Activated naive CD4-positive, alpha-beta T cell treated with anti-CD3 and anti-CD28 coated beads for 36 hours (primary cell): ENCODE measurements around the gene RIMS1. TPM values are rescaled to one million over a fixed set of nuclear protein-coding genes. Genes with fewer than 3 reads are reported as not detected.
"Not testable (repeated sequence)": the region's sequence is repeated elsewhere in the genome, so short reads cannot be mapped to it uniquely, and the experiment has no call there.

Source experiments
- CTCF ChIA-PET: fragments of 350-600 bp; sonication (Branson Sonifier 250); formaldehyde crosslinking; loops from one replicate; lab custom pipeline; 2021; ENCODE audit warnings: antibody characterized with exemption; lab: Charles Lee
- DNase-seq: peaks from one replicate; pipeline ENCODE4 v3.0.0-alpha.2; 2020
- H3K27ac Mint-ChIP-seq: one replicate; pipeline ENCODE4 v1.8.0; 2021; ENCODE audit warnings: mild to moderate bottlenecking, mixed read lengths
- H3K27me3 Mint-ChIP-seq: one replicate; pipeline ENCODE4 v1.8.0; 2021; ENCODE audit warnings: low read depth, mixed read lengths
- H3K36me3 Mint-ChIP-seq: one replicate; pipeline ENCODE4 v1.8.0; 2021; ENCODE audit warnings: low read depth, mixed read lengths
- H3K4me1 Mint-ChIP-seq: one replicate; pipeline ENCODE4 v1.8.0; 2021; ENCODE audit warnings: low read depth, mixed read lengths
- H3K4me3 Mint-ChIP-seq: one replicate; pipeline ENCODE4 v1.8.0; 2021; ENCODE audit warnings: mild to moderate bottlenecking, moderate library complexity, mixed read lengths
- H3K9me3 Mint-ChIP-seq: one replicate; pipeline ENCODE4 v1.8.0; 2021; ENCODE audit warnings: mixed read lengths
- intact Hi-C: fragments of 100-400 bp; cut with micrococcal nuclease; formaldehyde crosslinking; loops from one replicate; pipeline ENCODE4 v1.15.1; 2023
- total RNA-seq, 2 experiments: library from RNA; stranded (reverse); gene quantifications; one replicate each; pipeline ENCODE4 v1.2.3, GENCODE V29; 2021

The RIMS1 gene
- total RNA-seq, 2 experiments from 2014 or later: not detected

- intact Hi-C loops: no loop called here
- Mint-ChIP-seq H3K27ac (no peak overlapping the region), H3K36me3 (no peaks in the 10 kb centered on the region), H3K27me3 (peaks cover 5% of the 10 kb centered on the region), H3K4me3 (no peak overlapping the region), H3K9me3 (no peaks in the 10 kb centered on the region), H3K4me1 (no peaks in the 10 kb centered on the region)
- CTCF ChIA-PET: no interaction called here
- no peak for DNase-seq
Measured at GRCh38 chr6:72324591-72324990, 438.2 kb downstream of the RIMS1 start.

- intact Hi-C loops: no loop called here
- Mint-ChIP-seq H3K27me3 (peaks cover 5% of the 10 kb centered on the region), H3K27ac (no peak overlapping the region), H3K36me3 (no peaks in the 10 kb centered on the region), H3K4me3 (no peak overlapping the region), H3K4me1 (no peaks in the 10 kb centered on the region), H3K9me3 (no peaks in the 10 kb centered on the region)
- CTCF ChIA-PET: no interaction called here
- no peak for DNase-seq
Measured at GRCh38 chr6:72328775-72329174, 442.4 kb downstream of the RIMS1 start.

GRCh38 chr6:72335203-72335602 is 448.9 kb downstream of the RIMS1 start:
- H3K4me3 Mint-ChIP-seq, CTCF ChIA-PET, H3K4me1 Mint-ChIP-seq, H3K36me3 Mint-ChIP-seq, H3K27me3 Mint-ChIP-seq, intact Hi-C loops, H3K27ac Mint-ChIP-seq, H3K9me3 Mint-ChIP-seq, DNase-seq: not testable (repeated sequence)

DNA sequence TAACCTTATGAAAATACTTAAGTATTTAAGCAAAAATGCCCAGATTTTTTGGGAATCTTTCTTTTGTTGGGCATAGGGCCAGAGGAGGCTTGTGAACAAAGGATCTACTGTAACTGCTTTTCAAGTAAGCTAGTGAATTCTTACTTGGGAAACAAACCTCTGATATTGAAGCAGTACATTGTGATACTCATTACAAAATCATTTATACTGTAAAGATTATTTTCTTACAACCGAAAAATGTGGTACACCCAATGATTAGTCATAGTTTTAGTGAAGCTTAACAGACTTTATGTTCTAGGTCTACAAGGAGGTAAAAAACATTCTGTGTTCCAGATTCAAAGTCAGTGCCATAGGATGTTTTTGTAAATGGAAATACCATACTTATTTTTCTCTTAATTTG is 462.6 kb downstream of the RIMS1 start:
- Mint-ChIP-seq H3K27me3 (peaks cover 3% of the 10 kb centered on the region), H3K4me3 (no peak overlapping the region), H3K36me3 (no peaks in the 10 kb centered on the region), H3K27ac (no peak overlapping the region), H3K9me3 (no peaks in the 10 kb centered on the region), H3K4me1 (no peaks in the 10 kb centered on the region)
- DNase-seq: no peak
- CTCF ChIA-PET: no interaction called here
- intact Hi-C loops: no loop called here

DNA sequence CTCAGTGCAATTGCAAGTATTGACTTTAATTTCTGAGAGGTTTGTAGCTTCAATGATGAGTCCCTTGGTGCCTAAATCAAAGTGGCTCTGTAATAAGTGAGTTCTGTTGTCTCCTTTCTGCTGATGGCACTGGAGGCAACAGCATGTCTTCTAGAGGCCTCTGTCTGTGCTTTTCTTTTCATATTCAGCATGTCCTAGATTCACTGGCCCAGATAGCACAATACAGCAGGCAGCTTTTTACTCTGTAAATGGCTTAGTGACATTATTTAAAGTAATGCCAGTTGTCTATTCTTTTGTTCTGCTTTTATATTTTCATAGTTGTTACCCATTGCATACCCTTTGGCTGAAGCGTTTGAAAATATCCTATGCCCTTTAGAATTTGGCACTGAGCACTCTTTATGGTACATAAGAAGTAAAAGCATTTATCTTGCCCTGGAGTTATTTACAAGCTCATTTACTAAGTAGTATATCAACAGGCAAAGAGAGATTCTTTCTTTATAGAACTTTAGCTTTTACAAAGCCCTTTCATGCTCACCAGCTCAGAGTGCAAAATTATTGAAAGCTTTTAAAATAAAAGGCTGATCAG is 464.0 kb downstream of the RIMS1 start:
- CTCF ChIA-PET: interaction anchor here (1.2 kb wide), 1 partner anchor 62 kb away, joined by 3 read pairs; no protein-coding TSS in a partner anchor
- H3K36me3 Mint-ChIP-seq: no peaks in the 10 kb centered on the region
- no peak overlapping the region for H3K27ac Mint-ChIP-seq
- peaks cover 3% of the 10 kb centered on the region for H3K27me3 Mint-ChIP-seq
- no peak for DNase-seq
- intact Hi-C loops: no loop called here
- H3K4me1 Mint-ChIP-seq: no peaks in the 10 kb centered on the region
- H3K9me3 Mint-ChIP-seq: no peaks in the 10 kb centered on the region
- no peak overlapping the region for H3K4me3 Mint-ChIP-seq

- H3K27ac Mint-ChIP-seq: no peak overlapping the region
- intact Hi-C loops: no loop called here
- no peak overlapping the region for H3K4me3 Mint-ChIP-seq
- H3K27me3 Mint-ChIP-seq: peaks cover 7% of the 10 kb centered on the region
- no peak for DNase-seq
- no peaks in the 10 kb centered on the region for H3K36me3 Mint-ChIP-seq
- CTCF ChIA-PET: no interaction called here
- no peaks in the 10 kb centered on the region for H3K4me1 Mint-ChIP-seq
- H3K9me3 Mint-ChIP-seq: no peaks in the 10 kb centered on the region
Measured at GRCh38 chr6:72363844-72364740, 477.7 kb downstream of the RIMS1 start.

DNA sequence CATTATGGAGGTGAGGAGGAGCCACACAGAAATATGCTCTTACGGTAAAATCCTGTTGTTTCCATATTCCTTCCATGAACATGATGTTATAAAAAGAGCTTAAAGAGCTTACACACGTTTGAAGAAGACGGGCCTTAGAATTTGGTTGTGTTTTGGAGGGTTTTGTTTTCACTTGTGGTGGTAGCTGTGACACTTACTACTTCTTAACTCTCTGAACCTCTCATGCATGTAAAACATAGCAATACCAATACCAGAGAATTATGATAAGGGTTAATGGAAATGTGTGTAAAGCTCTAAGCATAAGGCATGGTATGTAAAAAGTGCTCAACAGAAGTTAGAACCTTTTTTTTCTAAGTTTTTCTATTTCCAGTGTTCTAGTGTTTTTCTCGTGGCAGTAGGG is 479.4 kb downstream of the RIMS1 start:
- H3K36me3 Mint-ChIP-seq: no peaks in the 10 kb centered on the region
- H3K4me3 Mint-ChIP-seq: no peak overlapping the region
- intact Hi-C loops: no loop called here
- no peak for DNase-seq
- no peak overlapping the region for H3K27ac Mint-ChIP-seq
- H3K27me3 Mint-ChIP-seq: peaks cover 13% of the 10 kb centered on the region
- CTCF ChIA-PET: interaction anchor here (1.8 kb wide), 1 partner anchor 816 kb away, joined by 5 read pairs; no protein-coding TSS in a partner anchor
- no peaks in the 10 kb centered on the region for H3K4me1 Mint-ChIP-seq
- no peaks in the 10 kb centered on the region for H3K9me3 Mint-ChIP-seq

- H3K27me3 Mint-ChIP-seq: peaks cover 11% of the 10 kb centered on the region
- H3K27ac Mint-ChIP-seq: no peak overlapping the region
- CTCF ChIA-PET: interaction anchor here (0.6 to 1.8 kb wide), 2 partner anchors 155 to 814 kb away, joined by 3 to 5 read pairs; no protein-coding TSS in a partner anchor
- no peaks in the 10 kb centered on the region for H3K36me3 Mint-ChIP-seq
- H3K9me3 Mint-ChIP-seq: no peaks in the 10 kb centered on the region
- intact Hi-C loops: no loop called here
- no peak for DNase-seq
- H3K4me1 Mint-ChIP-seq: no peaks in the 10 kb centered on the region
- no peak overlapping the region for H3K4me3 Mint-ChIP-seq
Measured at GRCh38 chr6:72367439-72367838, 481.1 kb downstream of the RIMS1 start.

DNA sequence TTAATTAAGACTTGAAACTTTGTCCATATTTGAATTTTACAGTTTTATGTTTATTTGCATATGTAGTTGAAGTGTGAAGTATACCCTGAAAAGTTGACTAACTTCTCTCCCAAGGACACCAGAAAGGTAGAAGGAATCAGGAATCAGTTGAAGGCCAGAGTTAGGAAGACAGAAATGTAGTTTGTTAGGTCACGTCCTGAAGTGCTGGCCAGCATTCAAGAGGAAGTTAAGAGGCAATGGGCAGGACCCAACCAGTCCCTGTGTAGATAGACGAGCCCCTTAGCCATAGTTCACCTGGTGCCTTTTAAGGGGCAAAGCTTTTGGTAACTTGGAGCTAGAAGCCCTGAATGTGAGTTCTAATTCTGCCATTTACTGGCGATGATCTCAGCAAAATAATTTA is 485.1 kb downstream of the RIMS1 start:
- intact Hi-C loops: no loop called here
- Mint-ChIP-seq H3K4me1 (no peaks in the 10 kb centered on the region), H3K27me3 (peaks cover 6% of the 10 kb centered on the region), H3K27ac (no peak overlapping the region), H3K9me3 (no peaks in the 10 kb centered on the region), H3K36me3 (no peaks in the 10 kb centered on the region), H3K4me3 (no peak overlapping the region)
- no peak for DNase-seq
- CTCF ChIA-PET: no interaction called here

- CTCF ChIA-PET: no interaction called here
- intact Hi-C loops: no loop called here
- Mint-ChIP-seq H3K36me3 (no peaks in the 10 kb centered on the region), H3K4me1 (no peaks in the 10 kb centered on the region), H3K4me3 (no peak overlapping the region), H3K9me3 (no peaks in the 10 kb centered on the region), H3K27me3 (peaks cover 6% of the 10 kb centered on the region), H3K27ac (no peak overlapping the region)
- no peak for DNase-seq
Measured at GRCh38 chr6:72374172-72374571, 487.8 kb downstream of the RIMS1 start.

- Mint-ChIP-seq H3K36me3 (no peaks in the 10 kb centered on the region), H3K27ac (no peak overlapping the region), H3K4me1 (no peaks in the 10 kb centered on the region), H3K4me3 (no peak overlapping the region), H3K9me3 (no peaks in the 10 kb centered on the region), H3K27me3 (peaks cover 3% of the 10 kb centered on the region)
- DNase-seq: no peak
- CTCF ChIA-PET: no interaction called here
- intact Hi-C loops: no loop called here
Measured at GRCh38 chr6:72374857-72375256, 488.5 kb downstream of the RIMS1 start.

- no peak for DNase-seq
Measured at GRCh38 chr6:72376736-72377135, 490.4 kb downstream of the RIMS1 start.

GRCh38 chr6:72381076-72381475 is 494.7 kb downstream of the RIMS1 start:
- CTCF ChIA-PET: interaction anchor here (0.5 to 0.9 kb wide), 2 partner anchors 23 to 1259 kb away, joined by 3 read pairs; no protein-coding TSS in a partner anchor
- no peak overlapping the region for H3K4me3 Mint-ChIP-seq
- no peak overlapping the region for H3K27ac Mint-ChIP-seq
- intact Hi-C loops: no loop called here
- DNase-seq: no peak
- no peaks in the 10 kb centered on the region for H3K9me3 Mint-ChIP-seq
- H3K36me3 Mint-ChIP-seq: no peaks in the 10 kb centered on the region
- H3K4me1 Mint-ChIP-seq: no peaks in the 10 kb centered on the region
- H3K27me3 Mint-ChIP-seq: peaks cover 6% of the 10 kb centered on the region

More at GRCh38 chr6:72376736-72377135, 490.4 kb downstream of the RIMS1 start:
- Mint-ChIP-seq H3K4me3 (no peak overlapping the region), H3K9me3 (no peaks in the 10 kb centered on the region), H3K4me1 (no peaks in the 10 kb centered on the region), H3K27me3 (peaks cover 2% of the 10 kb centered on the region), H3K27ac (no peak overlapping the region), H3K36me3 (no peaks in the 10 kb centered on the region)
- intact Hi-C loops: no loop called here
- CTCF ChIA-PET: no interaction called here
